HEK293T (cell line): ENCODE data around the gene ACO2.

ENCODE experiments used
- CTBP1 ChIP-seq: fragments of 450-650 bp; IDR thresholded peaks from 2 replicates; pipeline ENCODE4 v1.6.1; 2016; ENCODE audit warnings: borderline replicate concordance
- ELF4 ChIP-seq: fragments of 450-650 bp; IDR thresholded peaks from 2 replicates; pipeline ENCODE4 v1.6.1; 2017; ENCODE audit warnings: antibody characterized with exemption
- FOXK2 ChIP-seq: fragments of 450-650 bp; IDR thresholded peaks from 2 replicates; pipeline ENCODE4 v1.6.1; 2016; ENCODE audit warnings: mild to moderate bottlenecking
- FOXM1 ChIP-seq: fragments of 450-650 bp; IDR thresholded peaks from 2 replicates; pipeline ENCODE4 v1.6.1; 2017; ENCODE audit warnings: mild to moderate bottlenecking, borderline replicate concordance
- LEF1 ChIP-seq: fragments of 450-650 bp; IDR thresholded peaks from 2 replicates; pipeline ENCODE4 v1.6.1; 2017; ENCODE audit warnings: mild to moderate bottlenecking, borderline replicate concordance
- ZNF384 ChIP-seq: fragments of 450-650 bp; IDR thresholded peaks from 2 replicates; pipeline ENCODE4 v1.6.1; 2016

DNA sequence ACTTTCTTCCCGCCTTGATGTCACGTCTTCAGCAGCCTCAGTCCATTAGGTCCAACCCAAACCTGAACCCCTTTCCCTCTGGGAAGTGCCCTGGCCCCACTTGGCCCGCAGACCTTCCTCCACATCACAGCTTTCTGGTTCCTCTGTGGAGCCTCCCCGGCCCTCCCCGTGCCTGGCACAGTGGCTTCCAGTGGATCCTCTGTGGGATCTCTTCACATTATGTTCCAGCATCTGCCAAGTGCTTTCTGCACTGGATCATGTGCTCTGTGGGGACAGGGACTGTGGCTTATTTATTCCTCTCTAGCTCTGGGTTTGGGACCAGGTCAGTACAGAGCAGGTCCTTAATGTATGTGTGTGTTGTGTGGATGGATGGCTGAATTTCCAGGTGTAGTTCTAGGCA lies 44.5 kb downstream of the ACO2 start:
- TF ChIP-seq CTBP1, result no peak
- TF ChIP-seq FOXK2, result no peak
- TF ChIP-seq ELF4, result no peak
- TF ChIP-seq LEF1, result no peak
- no peak for TF ChIP-seq ZNF384
- TF ChIP-seq FOXM1, result no peak
